Activated CD8-positive, alpha-beta T cell treated with anti-CD3 and anti-CD28 coated beads for 36 hours (primary cell): ENCODE measurements around the gene C1orf167. TPM values are rescaled to one million over a fixed set of nuclear protein-coding genes. Genes with fewer than 3 reads are reported as not detected.

Source experiments
- ATAC-seq: fragments of 200-7000 bp; cut with Tn5 transposase; one replicate; pipeline ENCODE4 v1.10.0; 2021; ENCODE audit warnings: mild to moderate bottlenecking, moderate library complexity
- CTCF ChIA-PET: fragments of 350-600 bp; sonication (Branson Sonifier 250); formaldehyde crosslinking; loops from one replicate; lab custom pipeline; 2021; ENCODE audit warnings: antibody characterized with exemption; lab: Charles Lee
- POLR2A ChIA-PET: fragments of 350-600 bp; sonication (Branson Sonifier 250); formaldehyde crosslinking; loops from one replicate; lab custom pipeline; 2021; ENCODE audit warnings: antibody characterized with exemption; lab: Charles Lee
- DNase-seq: peaks from one replicate; pipeline ENCODE4 v3.0.0-alpha.2; 2020
- H3K27ac Mint-ChIP-seq: one replicate; pipeline ENCODE4 v1.8.0; 2021; ENCODE audit warnings: mild to moderate bottlenecking, mixed read lengths
- H3K27me3 Mint-ChIP-seq: one replicate; pipeline ENCODE4 v1.8.0; 2021; ENCODE audit warnings: mixed read lengths
- H3K36me3 Mint-ChIP-seq: one replicate; pipeline ENCODE4 v1.8.0; 2021; ENCODE audit warnings: low read depth, mixed read lengths
- H3K4me1 Mint-ChIP-seq: one replicate; pipeline ENCODE4 v1.8.0; 2021; ENCODE audit warnings: low read depth, mixed read lengths
- H3K4me3 Mint-ChIP-seq: one replicate; pipeline ENCODE4 v1.8.0; 2021; ENCODE audit warnings: mild to moderate bottlenecking, moderate library complexity, mixed read lengths
- H3K9me3 Mint-ChIP-seq: one replicate; pipeline ENCODE4 v1.8.0; 2021; ENCODE audit warnings: mixed read lengths
- CTCF ChIP-seq: fragments of 200-600 bp; IDR thresholded peaks from one replicate; pipeline ENCODE4 v1.8.0; 2022; ENCODE audit warnings: antibody characterized with exemption, mild to moderate bottlenecking
- intact Hi-C: fragments of 100-400 bp; cut with micrococcal nuclease; formaldehyde crosslinking; loops from one replicate; pipeline ENCODE4 v1.10.0; 2022
- total RNA-seq, 2 experiments: library from RNA; stranded (reverse); gene quantifications; one replicate each; pipeline ENCODE4 v1.2.3, GENCODE V29; 2021

The C1orf167 gene
- total RNA-seq, 2 experiments from 2014 or later = not detected

GRCh38 chr1:11823366-11824137 is 61.6 kb downstream of the C1orf167 start:
- Mint-ChIP-seq H3K4me1 (no peaks in the 10 kb centered on the region), H3K9me3 (no peaks in the 10 kb centered on the region), H3K27ac (no peak overlapping the region), H3K36me3 (peaks cover 8% of the 10 kb centered on the region), H3K27me3 (no peaks in the 10 kb centered on the region), H3K4me3 (no peak overlapping the region)
- TF ChIP-seq CTCF = no peak
- CTCF ChIA-PET = interaction anchor here (3.4 kb wide), 1 partner anchor 15 kb away, joined by 13 read pairs; no protein-coding TSS in a partner anchor
- DNase-seq (no peak), ATAC-seq (no peak)
- intact Hi-C loops = no loop called here
- POLR2A ChIA-PET = interaction anchor here (3.0 kb wide), 1 partner anchor 85 kb away, joined by 12 read pairs; no protein-coding TSS in a partner anchor

GRCh38 chr1:11825131-11825530 is 63.1 kb downstream of the C1orf167 start:
- no peak overlapping the region for H3K4me3 Mint-ChIP-seq
- H3K9me3 Mint-ChIP-seq = no peaks in the 10 kb centered on the region
- H3K27ac Mint-ChIP-seq = no peak overlapping the region
- no peaks in the 10 kb centered on the region for H3K4me1 Mint-ChIP-seq
- TF ChIP-seq CTCF = no peak
- ChIA-PET CTCF (no interaction called here), POLR2A (interaction anchor here (1.0 to 3.0 kb wide), 2 partner anchors 83 to 85 kb away, joined by 4 to 12 read pairs; no protein-coding TSS in a partner anchor)
- H3K27me3 Mint-ChIP-seq = no peaks in the 10 kb centered on the region
- no peak for ATAC-seq
- DNase-seq = no peak
- H3K36me3 Mint-ChIP-seq = peaks cover 5% of the 10 kb centered on the region
- intact Hi-C loops = no loop called here

DNA sequence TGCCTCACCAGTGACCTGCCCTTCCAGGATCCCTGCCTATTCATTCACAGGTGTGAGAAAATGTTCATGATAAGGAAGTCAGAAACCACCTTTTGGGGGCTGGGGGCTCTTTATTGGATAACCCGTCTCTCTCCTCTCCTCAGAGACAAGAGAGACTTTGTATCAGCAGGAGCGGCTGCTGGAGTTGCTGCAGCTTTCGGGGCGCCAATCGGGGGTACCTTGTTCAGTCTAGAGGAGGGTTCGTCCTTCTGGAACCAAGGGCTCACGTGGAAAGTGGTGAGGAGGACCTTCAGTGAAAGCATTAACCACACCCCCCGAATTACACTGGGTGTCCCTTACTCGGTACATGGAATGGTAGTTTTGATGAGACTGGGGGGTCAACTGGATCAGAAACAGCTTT is 65.0 kb downstream of the C1orf167 start:
- no peaks in the 10 kb centered on the region for H3K4me1 Mint-ChIP-seq
- DNase-seq (no peak), ATAC-seq (no peak)
- intact Hi-C loops = no loop called here
- H3K27me3 Mint-ChIP-seq = no peaks in the 10 kb centered on the region
- no peak overlapping the region for H3K27ac Mint-ChIP-seq
- POLR2A ChIA-PET = interaction anchor here (1.2 kb wide), 1 partner anchor 81 kb away, joined by 5 read pairs; no protein-coding TSS in a partner anchor
- H3K4me3 Mint-ChIP-seq = no peak overlapping the region
- H3K36me3 Mint-ChIP-seq = peaks cover 5% of the 10 kb centered on the region
- TF ChIP-seq CTCF = no peak
- no peaks in the 10 kb centered on the region for H3K9me3 Mint-ChIP-seq
- CTCF ChIA-PET = interaction anchor here (2.7 kb wide), 1 partner anchor 11 kb away, joined by 13 read pairs; no protein-coding TSS in a partner anchor

GRCh38 chr1:11828511-11828910 is 66.5 kb downstream of the C1orf167 start:
- intact Hi-C loops = no loop called here
- Mint-ChIP-seq H3K4me1 (no peaks in the 10 kb centered on the region), H3K36me3 (peaks cover 5% of the 10 kb centered on the region), H3K4me3 (no peak overlapping the region), H3K27me3 (no peaks in the 10 kb centered on the region), H3K9me3 (no peaks in the 10 kb centered on the region), H3K27ac (no peak overlapping the region)
- CTCF ChIA-PET = interaction anchor here (2.7 kb wide), 1 partner anchor 9 kb away, joined by 13 read pairs; no protein-coding TSS in a partner anchor
- POLR2A ChIA-PET = interaction anchor here (0.6 to 2.1 kb wide), 3 partner anchors 79 to 603 kb away, joined by 3 to 11 read pairs (median 3); no protein-coding TSS in a partner anchor
- TF ChIP-seq CTCF = no peak
- no peak for ATAC-seq
- no peak for DNase-seq
